GM21423 (cell line): ENCODE results near the gene KLHDC2.
"Not testable (repeated sequence)": the region's sequence is repeated elsewhere in the genome, so short reads cannot be mapped to it uniquely, and the experiment has no call there.

Source experiments
- ATAC-seq: cut with Tn5 transposase; IDR thresholded peaks from one replicate; pipeline ENCODE4 v1.9.1; 2021; ENCODE audit warnings: mild to moderate bottlenecking, moderate library complexity; ENCODE audit not compliant: unreplicated experiment

The KLHDC2 gene

DNA sequence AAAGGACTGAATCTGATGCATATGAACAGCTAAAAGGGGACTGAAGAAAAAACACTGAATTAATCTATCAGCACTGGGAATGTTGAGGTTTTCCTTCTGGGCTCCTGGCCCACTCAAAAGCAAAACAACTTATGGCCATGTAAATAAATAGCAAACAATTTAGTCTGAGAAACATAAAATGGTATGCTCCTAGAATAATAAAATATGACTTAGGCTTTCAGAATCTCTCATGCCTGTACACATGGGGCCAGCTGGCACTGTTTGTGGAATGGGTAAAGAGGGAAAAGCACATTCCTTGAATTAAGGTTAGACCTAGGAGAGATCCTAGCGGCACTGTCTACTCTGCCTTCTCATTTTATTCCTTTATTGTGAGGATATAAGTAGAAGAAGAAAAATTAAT lies 6.2 kb downstream of the KLHDC2 start:
- no peak for ATAC-seq

DNA sequence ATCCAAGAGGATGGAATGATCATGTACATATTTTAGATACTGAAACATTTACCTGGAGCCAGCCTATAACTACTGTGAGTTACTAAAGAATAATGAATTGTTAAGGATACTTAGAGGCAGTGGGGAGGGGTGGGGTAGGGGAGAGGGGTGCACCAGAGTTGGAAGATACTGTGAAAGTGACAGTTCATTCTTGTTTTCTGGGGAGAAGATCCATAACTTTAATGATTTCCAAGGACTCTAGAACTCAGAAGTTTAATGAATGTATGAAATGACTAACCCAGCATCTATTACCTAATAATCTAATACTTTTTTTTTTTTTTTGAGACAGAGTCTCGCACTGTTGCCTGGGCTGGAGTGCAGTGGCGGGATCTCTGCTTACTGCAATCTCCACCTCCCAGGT lies 10.5 kb downstream of the KLHDC2 start:
- no peak for ATAC-seq

DNA sequence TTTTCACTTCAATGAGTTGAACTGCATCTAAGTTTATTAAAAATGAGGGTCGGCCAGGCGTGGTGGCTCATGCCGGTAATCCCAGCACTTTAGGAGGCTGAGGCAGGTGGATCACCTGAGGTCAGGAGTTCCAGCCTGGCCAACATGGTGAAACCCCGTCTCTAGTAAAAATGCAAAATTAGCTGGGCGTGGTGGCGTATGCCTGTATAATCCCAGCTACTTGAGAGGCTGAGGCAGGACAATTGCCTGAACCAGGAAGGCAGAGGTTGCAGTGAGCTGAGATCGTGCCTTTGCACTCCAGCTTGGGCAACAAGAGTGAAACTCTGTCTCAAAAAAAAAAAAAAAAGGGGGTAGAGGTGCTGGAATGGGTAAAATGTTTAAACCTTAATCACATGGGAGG lies 13.1 kb downstream of the KLHDC2 start:
- ATAC-seq = not testable (repeated sequence)

DNA sequence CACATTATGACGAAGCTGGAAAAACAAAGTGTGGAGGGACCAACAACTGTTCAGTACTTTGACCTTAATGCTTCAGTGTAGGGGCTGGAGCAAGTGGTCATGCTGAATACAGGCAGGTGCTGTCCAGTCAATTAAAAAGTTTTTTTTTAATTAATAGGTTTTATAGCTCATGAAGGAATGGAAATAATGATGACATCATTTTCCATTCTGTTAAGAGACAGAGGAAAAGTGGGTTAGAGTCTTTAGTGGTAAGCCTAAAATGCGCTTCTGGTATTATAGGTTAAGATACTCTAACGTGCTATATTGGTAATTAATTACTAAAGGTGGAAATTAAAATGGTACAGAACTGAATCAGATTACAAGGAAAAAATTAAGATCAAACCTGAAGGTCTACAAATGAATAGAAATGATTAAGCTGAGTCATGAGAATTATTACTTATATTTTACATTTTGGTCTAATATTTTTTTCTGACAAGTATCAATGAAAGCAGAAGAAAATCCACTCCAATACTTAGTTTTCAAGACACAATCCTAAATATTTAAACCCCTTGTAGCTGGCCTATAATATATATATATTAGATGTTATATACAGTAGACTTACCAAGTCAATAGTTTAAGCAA lies 15.6 kb downstream of the KLHDC2 start:
- ATAC-seq = no peak

DNA sequence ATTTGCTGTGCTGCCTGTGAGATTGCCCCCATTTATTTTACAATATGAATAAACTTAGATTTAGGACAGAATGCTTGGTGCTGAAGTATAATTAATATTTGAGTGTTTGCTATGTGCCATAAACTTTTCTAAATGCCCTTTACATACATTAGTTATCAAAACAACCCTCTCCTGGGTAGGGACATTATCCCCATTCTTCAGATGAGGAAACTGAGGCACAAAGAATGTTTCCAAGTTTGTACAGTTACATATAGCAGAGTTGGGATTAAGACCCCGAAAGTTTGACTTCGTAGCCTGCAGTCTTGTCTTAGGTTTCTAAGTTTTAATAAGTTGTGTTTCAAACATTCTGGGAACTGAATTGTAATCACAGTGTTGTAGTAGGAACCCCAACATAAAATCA lies 18.4 kb downstream of the KLHDC2 start:
- ATAC-seq = no peak

DNA sequence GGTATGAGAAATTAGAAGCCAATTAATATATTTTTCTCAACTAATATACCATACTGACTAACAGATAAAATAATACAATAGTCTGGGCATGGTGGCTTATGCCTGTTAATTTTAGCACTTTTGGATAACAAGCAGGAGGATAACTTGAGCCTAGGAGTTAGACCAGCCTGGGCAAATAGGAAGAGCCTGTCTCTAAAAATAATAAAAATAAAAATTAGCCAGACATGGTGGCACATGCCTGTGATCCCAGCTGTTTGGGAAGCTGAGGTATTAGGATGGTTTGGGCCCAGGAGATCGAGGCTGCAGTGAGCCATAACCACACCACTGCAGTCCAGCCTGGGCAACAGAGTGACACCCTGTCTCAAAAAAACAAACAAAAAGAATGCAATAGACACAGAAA lies 24.7 kb downstream of the KLHDC2 start:
- no peak for ATAC-seq

DNA sequence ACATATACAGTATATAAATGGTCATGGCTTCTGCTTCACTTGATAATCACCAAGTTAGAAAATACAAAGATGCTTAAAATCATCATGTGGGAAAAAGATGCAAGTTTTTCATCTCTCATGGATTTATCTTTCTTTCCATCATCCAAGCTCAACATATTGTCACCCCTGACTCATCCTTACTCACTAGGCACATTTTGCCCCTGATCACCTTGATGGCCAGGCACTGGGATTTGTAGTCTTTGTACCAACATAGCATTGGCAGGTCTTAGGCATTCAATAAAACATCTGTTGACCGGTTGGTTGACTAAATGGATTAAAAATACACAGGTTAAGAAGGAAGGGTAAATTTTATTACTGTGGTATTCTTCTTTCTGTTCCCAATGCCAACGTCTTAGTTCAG lies 28.1 kb downstream of the KLHDC2 start:
- no peak for ATAC-seq

DNA sequence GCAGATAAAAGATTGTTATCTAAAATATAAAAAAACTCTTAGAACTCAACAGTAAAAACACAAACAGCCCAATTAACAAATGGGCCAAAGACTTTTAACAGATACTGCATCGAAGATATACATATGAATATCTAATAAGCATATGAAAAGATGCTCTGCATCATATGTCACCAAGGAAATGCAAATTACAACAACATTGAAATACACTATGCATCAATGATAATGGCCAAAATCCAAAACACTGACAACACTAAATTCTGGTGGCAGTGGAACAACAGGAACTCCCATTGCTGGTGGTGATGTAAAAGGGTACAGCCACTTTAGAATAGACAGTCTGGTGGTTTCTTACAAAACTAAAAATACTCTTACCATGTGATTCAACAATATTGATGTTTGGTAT lies 40.8 kb downstream of the KLHDC2 start:
- ATAC-seq = no peak

DNA sequence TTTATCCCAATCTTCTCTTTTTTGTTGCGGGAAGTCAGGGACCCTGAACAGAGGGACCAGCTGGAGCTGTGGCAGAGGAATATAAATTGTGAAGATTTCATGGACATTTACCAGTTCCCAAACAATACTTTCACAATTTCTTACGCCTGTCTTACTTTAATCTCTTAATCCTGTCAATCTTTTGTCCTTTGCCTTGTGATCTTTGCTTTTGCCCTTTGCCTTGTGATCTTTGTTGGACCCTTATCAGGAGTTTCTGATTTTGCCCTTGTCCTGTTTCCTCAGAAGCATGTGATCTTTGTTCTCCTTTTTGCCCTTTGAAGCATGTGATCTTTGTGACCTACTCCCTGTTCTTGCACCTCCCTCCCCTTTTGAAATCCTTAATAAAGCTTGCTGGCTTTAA lies 48.2 kb downstream of the KLHDC2 start:
- not testable (repeated sequence) for ATAC-seq

DNA sequence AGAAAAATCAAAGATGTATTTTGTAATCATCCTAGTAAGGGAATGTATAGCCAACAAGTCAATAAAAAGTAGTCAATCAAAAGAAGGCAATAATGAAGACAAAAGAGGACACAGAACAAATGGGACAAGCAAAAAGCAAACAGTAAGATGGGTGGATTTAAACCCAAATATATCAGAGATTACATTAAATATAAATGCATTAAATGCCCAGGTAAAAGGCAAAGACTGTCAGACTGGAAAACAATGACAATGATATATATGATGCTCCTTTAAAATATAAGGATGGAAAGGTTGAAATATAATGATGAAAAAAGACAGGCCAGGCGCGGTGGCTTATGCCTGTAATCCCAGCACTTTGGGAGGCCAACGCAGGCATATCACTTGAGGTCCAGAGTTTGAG lies 48.9 kb downstream of the KLHDC2 start:
- no peak for ATAC-seq

DNA sequence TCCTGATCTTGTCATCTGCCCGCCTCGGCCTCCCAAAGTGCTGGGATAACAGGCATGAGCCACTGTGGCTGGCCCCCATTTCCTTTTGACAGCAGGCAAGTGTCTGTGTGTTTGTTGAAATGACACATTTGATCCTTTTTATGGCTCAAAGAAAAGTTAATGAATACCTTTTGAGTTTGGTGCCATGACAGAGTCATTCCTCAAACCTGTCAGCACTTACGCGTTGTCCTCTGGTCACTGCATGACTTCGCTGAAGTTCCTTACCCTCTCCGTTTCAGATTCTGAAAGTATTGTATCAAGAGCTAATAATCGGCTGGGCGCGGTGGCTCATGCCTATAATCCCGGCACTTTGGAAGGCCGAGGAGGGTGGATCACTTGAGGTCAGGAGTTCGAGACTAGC lies 52.2 kb downstream of the KLHDC2 start:
- no peak for ATAC-seq

DNA sequence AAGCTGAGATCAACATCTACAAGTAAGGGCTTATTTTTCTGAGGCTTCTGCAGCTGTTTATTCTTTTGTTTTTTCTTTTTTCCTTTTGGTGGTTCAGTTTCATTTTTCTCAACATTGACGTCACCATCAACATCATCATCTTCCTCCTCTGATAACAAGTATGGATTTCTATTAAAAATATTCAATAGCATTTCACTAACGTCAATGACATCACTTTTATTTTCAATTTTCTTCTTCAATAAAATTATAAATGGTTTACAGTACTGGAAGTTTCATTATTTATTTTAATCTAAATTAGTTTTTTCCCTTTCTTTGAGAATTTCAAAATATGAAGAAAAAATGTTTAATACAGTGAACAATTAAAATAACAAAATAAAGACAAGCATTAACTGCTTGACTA lies 60.7 kb downstream of the KLHDC2 start:
- no peak for ATAC-seq
